Neural cell (in vitro differentiated cells): ENCODE results near the gene GMPS. TPM values are rescaled to one million over a fixed set of nuclear protein-coding genes. Genes with fewer than 3 reads are reported as not detected.
A peak's percentile ranks its signal among the peaks of the same experiment; 100 is the strongest.

Experiments
- H2AFZ ChIP-seq: fragments of 200-600, 300-800 bp; sonication (generic), shearing (Covaris generic); 2 replicates; pipeline ENCODE4 v1.6.0; 2014; ENCODE audit warnings: low read depth, mild to moderate bottlenecking, antibody characterized with exemption, low read length, moderate library complexity
- H3F3A ChIP-seq: fragments of 200-600 bp; shearing (Covaris generic); 2 replicates; pipeline ENCODE4 v1.6.1; 2016; ENCODE audit warnings: mild to moderate bottlenecking, moderate library complexity, mixed read lengths, antibody characterized with exemption, low read length; ENCODE audit not compliant: insufficient read depth, poor library complexity, severe bottlenecking
- H3K27ac ChIP-seq: fragments of 200-600, 300-800 bp; sonication (generic), shearing (Covaris generic); 2 replicates; pipeline ENCODE4 v1.5.1; 2014; ENCODE audit warnings: mild to moderate bottlenecking, low read length, moderate library complexity
- H3K27me3 ChIP-seq: fragments of 300-800, 200-600 bp; sonication (generic), shearing (Covaris generic); 2 replicates; pipeline ENCODE4 v1.6.0; 2014; ENCODE audit warnings: mild to moderate bottlenecking, low read depth, low read length, moderate library complexity; ENCODE audit not compliant: insufficient read depth
- H3K36me3 ChIP-seq: fragments of 300-800, 200-600 bp; sonication (generic), shearing (Covaris generic); 2 replicates; pipeline ENCODE4 v1.5.1; 2014; ENCODE audit warnings: mild to moderate bottlenecking, antibody characterized with exemption, low read length, moderate library complexity; ENCODE audit not compliant: insufficient read depth
- H3K4me2 ChIP-seq: fragments of 300-800, 200-600 bp; sonication (generic), shearing (Covaris generic); 2 replicates; pipeline ENCODE4 v1.6.0; 2014; ENCODE audit warnings: mild to moderate bottlenecking, low read length
- H3K4me3 ChIP-seq: fragments of 300-800, 200-600 bp; sonication (generic), shearing (Covaris generic); 2 replicates; pipeline ENCODE4 v1.5.1; 2014; ENCODE audit warnings: mild to moderate bottlenecking, low read length, moderate library complexity
- H3K79me2 ChIP-seq: fragments of 200-600 bp; shearing (Covaris generic); replicated peaks from 2 replicates; pipeline ENCODE4 v1.6.0; 2014; ENCODE audit warnings: mild to moderate bottlenecking, low read length, moderate library complexity; ENCODE audit not compliant: insufficient read depth
- H3K9ac ChIP-seq: fragments of 300-800, 200-600 bp; sonication (generic), shearing (Covaris generic); 2 replicates; pipeline ENCODE4 v1.6.1; 2016; ENCODE audit warnings: mild to moderate bottlenecking, low read length, mixed read lengths
- H3K9me2 ChIP-seq: fragments of 200-600 bp; shearing (Covaris generic); 2 replicates; pipeline ENCODE4 v1.6.1; 2016; ENCODE audit warnings: mild to moderate bottlenecking, low read length, mixed read lengths; ENCODE audit not compliant: insufficient read depth
- H3K9me3 ChIP-seq: fragments of 200-600, 300-800 bp; sonication (generic), shearing (Covaris generic); 2 replicates; pipeline ENCODE4 v1.6.1; 2016; ENCODE audit warnings: mild to moderate bottlenecking, mixed run types, low read length, moderate library complexity, mixed read lengths
- H4K20me1 ChIP-seq: fragments of 200-600 bp; shearing (Covaris generic); 2 replicates; pipeline ENCODE4 v1.6.1; 2016; ENCODE audit warnings: mild to moderate bottlenecking, mixed run types; ENCODE audit not compliant: insufficient read depth
- CTCF ChIP-seq: fragments of 450-650 bp; IDR thresholded peaks from 2 replicates; pipeline ENCODE4 v1.5.1; 2014; ENCODE audit warnings: antibody characterized with exemption, mild to moderate bottlenecking, moderate library complexity; ENCODE audit not compliant: poor library complexity, severe bottlenecking
- EP300 ChIP-seq: fragments of 450-650 bp; conservative IDR thresholded peaks from 2 replicates; pipeline ENCODE4 v1.6.1; 2014; ENCODE audit warnings: antibody characterized with exemption, mild to moderate bottlenecking, moderate library complexity; ENCODE audit not compliant: poor library complexity, severe bottlenecking
- EZH2 ChIP-seq: fragments of 200-600, 300-800 bp; shearing (Covaris generic), sonication (generic); IDR thresholded peaks from 2 replicates; pipeline ENCODE4 v1.6.1; 2014; ENCODE audit warnings: antibody characterized with exemption, low read length, borderline replicate concordance, mild to moderate bottlenecking; ENCODE audit not compliant: insufficient read depth, poor library complexity, severe bottlenecking
- MXI1 ChIP-seq: fragments of 450-650 bp; conservative IDR thresholded peaks from 2 replicates; pipeline ENCODE4 v1.6.1; 2014; ENCODE audit warnings: antibody characterized with exemption, mild to moderate bottlenecking; ENCODE audit not compliant: poor library complexity, severe bottlenecking
- RAD21 ChIP-seq: fragments of 450-650 bp; conservative IDR thresholded peaks from 2 replicates; pipeline ENCODE4 v1.6.1; 2014; ENCODE audit warnings: antibody characterized with exemption, mild to moderate bottlenecking, moderate library complexity
- REST ChIP-seq: IDR thresholded peaks from 2 replicates; pipeline ENCODE4 v1.6.1; 2012; ENCODE audit warnings: borderline replicate concordance
- TAF1 ChIP-seq: IDR thresholded peaks from 2 replicates; pipeline ENCODE4 v1.6.1; 2012; ENCODE audit warnings: low read depth
- polyA plus RNA-seq: library from polyadenylated mRNA; depleted of rRNA; stranded (reverse); fragments of >200 nt; gene quantifications from 2 replicates; pipeline ENCODE4 v1.2.3, GENCODE V29; 2014

The GMPS gene
- polyA plus RNA-seq, 1 donor from 2014 or later = 23.7 TPM

GRCh38 chr3:155852341-155852740 lies 18.1 kb upstream of the GMPS start:
- no peaks in the 10 kb centered on the region for H3K27me3 ChIP-seq
- H3K79me2 ChIP-seq = peaks cover 28% of the 10 kb centered on the region
- no peaks in the 10 kb centered on the region for H3K9me3 ChIP-seq
- no peaks in the 10 kb centered on the region for H3K36me3 ChIP-seq
- H3K9ac ChIP-seq = peak overlapping the region; percentile 75
- H3F3A ChIP-seq = peaks cover 3% of the 10 kb centered on the region
- TF ChIP-seq CTCF (no peak), TAF1 (no peak), MXI1 (no peak), RAD21 (no peak), REST (no peak), EP300 (no peak), EZH2 (no peak)
- H3K9me2 ChIP-seq = no peaks in the 10 kb centered on the region
- H3K4me3 ChIP-seq = peak overlapping the region; percentile 83
- H4K20me1 ChIP-seq = no peaks in the 10 kb centered on the region
- H3K27ac ChIP-seq = no peak overlapping the region
- H2AFZ ChIP-seq = no peak overlapping the region
- H3K4me2 ChIP-seq = peak overlapping the region; percentile 87

- Histone ChIP-seq H3F3A (peaks cover 3% of the 10 kb centered on the region), H3K27ac (peak overlapping the region; percentile 81), H3K27me3 (no peaks in the 10 kb centered on the region), H4K20me1 (no peaks in the 10 kb centered on the region), H3K79me2 (peaks cover 28% of the 10 kb centered on the region), H3K36me3 (no peaks in the 10 kb centered on the region), H3K9me3 (no peaks in the 10 kb centered on the region), H3K4me3 (peak overlapping the region; percentile 83), H3K9me2 (no peaks in the 10 kb centered on the region), H3K9ac (peak overlapping the region; percentile 75), H3K4me2 (peak overlapping the region; percentile 87), H2AFZ (peak overlapping the region; percentile 21)
- TF ChIP-seq CTCF = peak; percentile 15
- no peak for TF ChIP-seq EZH2
These were observed 17.0 kb upstream of the GMPS start for GRCh38 chr3:155853214-155854140.
